Stimulated activated CD4-positive, alpha-beta T cell treated with anti-CD3 and anti-CD28 coated beads, Interleukin-1b, Interleukin-23, amount 100 ng/mL, for 24 hours (primary cell): ENCODE measurements around the gene USF1.
A peak's percentile ranks its signal among the peaks of the same experiment; 100 is the strongest.

Source experiments
- DNase-seq, 4 experiments: peaks; one replicate each; pipeline ENCODE4 v3.0.0-alpha.2; 2020; ENCODE audit warnings: low read depth in 4 of 4, low spot score in 1 of 4

Gene USF1

GRCh38 chr1:161045736-161046604, at the start of gene USF1:
Gene USF1, minus strand, starts transcription at chr1:161045977. Its CDS starts 2,702 bp downstream, at chr1:161043275.
- peak; percentile 67 to 88 (median 82) for DNase-seq

GRCh38 chr1:161095230-161095629, 49.5 kb upstream of the USF1 start:
- DNase-seq, result no peak

DNA sequence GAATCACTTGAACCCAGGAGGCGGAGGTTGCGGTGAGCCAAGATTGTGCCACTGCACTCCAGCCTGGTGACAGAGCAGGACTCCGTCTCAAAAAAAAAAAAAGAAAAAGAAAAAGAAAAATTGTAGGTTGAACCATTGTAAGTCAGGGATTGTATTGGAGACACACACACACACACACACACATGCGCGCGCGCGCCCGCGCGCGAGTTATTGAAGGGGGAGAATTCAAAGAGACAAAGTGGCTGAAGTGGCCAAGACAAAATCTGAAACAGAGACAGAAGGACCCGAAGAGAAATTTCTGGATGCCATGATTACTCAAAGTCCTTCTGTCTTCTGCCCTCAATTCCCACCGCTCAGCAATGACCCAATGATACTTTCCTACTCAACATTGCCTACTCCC, 48.7 kb upstream of the USF1 start:
- no peak for DNase-seq

GRCh38 chr1:161092621-161093028, 46.8 kb upstream of the USF1 start:
- peak in 2 of 4 experiments; percentile 23 to 48 for DNase-seq

GRCh38 chr1:161091796-161092507, 46.2 kb upstream of the USF1 start:
- no peak for DNase-seq

- DNase-seq, result no peak
Measured at GRCh38 chr1:161091093-161091492, 45.3 kb upstream of the USF1 start.

DNA sequence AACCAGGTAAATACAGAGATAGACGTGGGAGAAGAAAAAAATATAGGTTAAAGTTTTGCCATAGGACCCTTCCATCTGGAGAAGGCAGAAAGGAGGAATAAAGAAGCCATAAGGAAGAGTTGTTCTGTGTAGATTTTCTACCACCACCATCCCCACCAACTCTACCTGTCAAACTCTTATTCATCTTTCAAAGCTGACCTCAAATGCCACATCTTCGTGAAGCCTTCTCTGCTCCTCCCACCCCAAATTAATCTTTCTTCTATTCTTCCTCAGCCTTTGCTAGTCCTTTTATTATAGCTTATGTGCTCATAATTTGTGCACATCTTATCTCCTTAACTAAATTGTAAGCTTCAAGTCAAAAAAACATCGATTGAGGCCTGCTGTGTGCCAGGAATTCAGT, 44.8 kb upstream of the USF1 start:
- DNase-seq, result no peak

GRCh38 chr1:161089938-161090337, 44.2 kb upstream of the USF1 start:
- no peak for DNase-seq

- DNase-seq, result no peak
Measured at GRCh38 chr1:161089251-161089924, 43.6 kb upstream of the USF1 start, which contains the start of gene NECTIN4. Gene NECTIN4, minus strand, starts transcription at chr1:161089558. Its CDS starts 262 bp downstream, at chr1:161089296.

DNA sequence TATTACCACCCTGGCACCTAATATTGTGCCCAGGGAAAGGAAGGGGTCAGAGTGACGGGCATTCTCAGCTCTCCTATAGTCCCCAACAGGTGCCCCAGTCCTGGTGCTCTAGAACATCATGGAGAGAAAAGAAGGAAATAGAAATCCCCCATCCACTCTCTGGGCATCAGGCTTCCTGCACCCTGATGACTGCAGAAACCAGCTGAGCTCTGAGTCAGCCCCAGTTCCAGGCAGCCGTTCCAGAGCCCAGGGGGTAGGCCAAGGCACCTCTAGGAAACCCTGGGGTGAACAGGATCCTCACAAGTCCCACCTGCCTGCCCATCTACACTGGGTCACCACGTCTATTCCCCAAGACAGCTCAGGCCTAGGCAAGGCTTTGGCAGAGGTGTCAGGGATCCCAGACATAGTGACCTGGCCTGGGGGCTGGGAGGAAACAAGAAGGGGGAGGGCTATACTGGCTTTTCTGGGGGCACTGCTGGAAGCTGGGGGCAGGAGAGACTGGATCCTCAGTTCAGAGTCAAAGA, 42.9 kb upstream of the USF1 start:
- no peak for DNase-seq

GRCh38 chr1:161086457-161086856, 40.7 kb upstream of the USF1 start:
- DNase-seq, result no peak

DNA sequence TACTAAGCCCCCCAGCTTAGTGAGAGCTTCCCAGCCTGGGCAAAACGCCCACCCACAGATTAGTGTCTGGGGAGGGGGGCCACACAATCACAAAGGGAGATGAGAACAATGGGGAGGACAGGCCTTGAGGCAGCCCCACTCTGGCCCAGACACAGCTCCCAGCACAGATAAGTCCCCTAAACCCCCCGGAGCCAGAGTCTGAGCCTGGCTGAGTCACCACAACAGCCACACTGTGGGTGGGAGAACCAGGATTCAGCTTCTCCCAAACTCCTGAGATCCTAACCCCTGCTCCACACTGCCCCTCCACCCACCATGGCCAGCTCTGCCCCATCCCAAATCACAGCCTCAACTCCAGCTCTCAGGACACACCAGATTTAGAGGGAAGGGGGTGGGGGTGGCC, 39.4 kb upstream of the USF1 start:
- no peak for DNase-seq

GRCh38 chr1:161084597-161084988, 38.8 kb upstream of the USF1 start:
- DNase-seq, result no peak

- DNase-seq, result no peak
Measured at GRCh38 chr1:161083748-161084596, 38.2 kb upstream of the USF1 start.

- no peak for DNase-seq
Measured at GRCh38 chr1:161082996-161083747, 37.4 kb upstream of the USF1 start.

DNA sequence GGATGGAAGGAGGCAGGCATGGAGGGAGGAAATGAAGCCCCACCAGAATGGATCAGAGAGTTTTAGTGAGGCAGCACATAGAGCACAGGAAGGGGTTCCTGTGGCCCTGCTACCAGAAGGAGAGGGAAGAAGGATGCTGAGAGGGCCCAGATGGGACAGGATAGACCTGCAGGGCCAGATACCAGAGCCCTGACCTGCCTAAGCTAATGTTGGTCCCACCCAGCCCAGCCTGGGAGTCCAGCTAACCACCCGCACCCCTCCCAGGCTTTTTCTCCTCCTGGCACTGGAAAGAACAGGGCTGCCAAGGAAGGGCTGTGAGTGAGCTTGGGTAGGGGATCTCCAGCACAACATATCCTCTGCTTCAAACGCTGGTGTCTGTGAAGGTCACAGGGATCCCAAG, 36.7 kb upstream of the USF1 start:
- no peak for DNase-seq

GRCh38 chr1:161081519-161081918, 35.7 kb upstream of the USF1 start:
- DNase-seq, result no peak

DNA sequence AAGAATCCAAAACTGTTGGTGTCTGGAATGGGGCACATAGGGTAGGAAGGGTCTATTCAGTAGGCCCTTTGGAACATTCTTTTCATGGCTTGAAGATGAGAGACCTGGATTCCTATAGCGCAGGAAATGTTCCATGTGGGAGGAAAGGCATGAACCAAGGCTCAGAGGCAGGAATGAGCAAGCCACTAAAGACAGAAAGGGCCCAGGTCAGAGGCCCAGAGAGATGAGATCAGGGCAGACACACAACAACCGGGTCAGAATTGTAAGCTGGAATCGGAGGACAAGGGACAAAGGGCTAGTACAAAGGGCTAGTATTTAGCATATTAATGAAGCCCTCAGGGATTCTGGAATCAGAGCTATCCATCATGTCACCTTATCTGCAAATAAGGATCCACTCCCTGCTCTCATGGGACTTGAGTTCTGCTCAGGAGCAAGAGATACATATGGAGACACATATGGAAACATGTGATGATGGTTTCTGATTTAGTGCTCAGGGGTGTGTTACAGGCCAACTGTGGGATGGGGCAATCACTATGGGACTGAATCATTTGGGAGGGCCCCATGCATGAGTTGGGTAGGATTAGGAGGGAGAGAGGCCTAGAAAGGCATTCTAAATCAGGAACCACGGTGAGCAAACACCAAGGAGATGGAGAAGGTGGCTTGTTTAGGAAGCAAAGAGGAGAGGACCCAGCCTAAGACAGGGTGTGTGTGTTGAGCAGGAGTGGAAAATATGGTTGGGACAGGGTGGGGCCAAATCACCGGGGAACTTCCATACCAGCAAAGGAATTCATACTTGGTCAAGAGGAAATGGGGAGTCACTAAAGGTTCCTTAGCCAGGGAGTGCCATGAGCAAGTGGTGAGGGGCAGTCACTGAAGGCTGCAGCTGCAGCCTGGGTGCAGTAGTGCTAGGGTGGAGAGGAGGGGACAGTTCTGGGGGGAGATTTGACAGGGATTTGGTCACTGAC, 34.9 kb upstream of the USF1 start:
- no peak for DNase-seq
